ENCODE measurements around the gene TENM4.
"Not testable (repeated sequence)": the region's sequence is repeated elsewhere in the genome, so short reads cannot be mapped to it uniquely, and the experiment has no call there.

TENM4 gene

GRCh38 chr11:79229047-79229446 is 211.8 kb downstream of the TENM4 start:
- no peak for TF ChIP-seq CTCF (IDR thresholded peaks at IDR 0.05; ENCODE audit: extremely low read depth, missing control alignments)
- no peak for DNase-seq (ENCODE audit: low spot score)

DNA sequence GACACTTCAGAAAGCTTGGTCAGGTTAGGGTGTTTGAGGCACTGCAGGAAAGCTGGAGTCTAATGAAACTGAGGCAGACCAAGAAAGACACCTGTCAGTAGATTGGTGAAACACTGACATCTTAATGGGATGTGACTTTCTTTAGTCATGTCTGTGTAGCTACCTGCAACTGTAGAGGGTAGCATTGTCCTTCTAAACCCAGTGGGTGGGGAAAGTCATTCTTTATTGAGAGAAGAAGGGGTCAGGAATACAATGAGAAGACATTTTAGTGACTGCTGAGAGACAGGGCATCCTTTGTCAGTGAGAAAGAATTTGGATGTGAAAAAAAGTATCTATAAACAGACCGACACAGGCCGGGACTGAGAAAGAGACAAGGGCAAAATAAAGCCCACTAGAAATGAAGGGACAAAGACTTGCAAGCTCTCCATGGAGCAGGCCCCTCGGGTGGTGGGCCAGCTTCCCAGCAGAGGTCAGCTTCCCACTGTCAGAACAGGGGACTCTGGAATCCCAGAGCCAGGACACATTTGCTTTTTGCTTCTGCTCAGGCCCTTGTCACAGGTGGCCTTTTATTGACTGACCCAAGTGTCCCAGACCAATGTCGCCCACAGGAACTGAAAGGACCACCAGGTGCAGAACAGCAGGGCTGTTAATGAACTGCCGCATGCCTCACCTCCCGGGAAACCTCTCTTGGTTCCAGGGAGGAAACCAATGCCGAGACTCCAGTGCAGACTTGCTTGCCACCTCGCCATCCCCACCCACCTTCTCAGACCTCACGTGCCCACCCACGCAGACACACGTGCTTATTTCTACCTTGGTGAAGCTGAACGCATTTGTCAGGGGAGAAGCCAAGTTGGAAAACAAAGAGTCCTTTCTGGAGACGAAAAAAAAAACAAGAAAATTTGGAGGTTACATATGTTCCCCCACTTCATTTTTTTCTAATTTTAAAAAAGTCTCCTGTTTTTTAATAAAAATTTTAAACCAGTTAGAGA is 212.8 kb downstream of the TENM4 start:
- no peak for TF ChIP-seq CTCF (IDR thresholded peaks at IDR 0.05; ENCODE audit: extremely low read depth, missing control alignments)
- no peak for DNase-seq (ENCODE audit: low spot score)

- no peak for TF ChIP-seq CTCF (IDR thresholded peaks at IDR 0.05; ENCODE audit: extremely low read depth, missing control alignments)
- no peak for DNase-seq (ENCODE audit: low spot score)
Measured at GRCh38 chr11:79227308-79227707, 213.5 kb downstream of the TENM4 start.

- TF ChIP-seq CTCF (IDR thresholded peaks at IDR 0.05; ENCODE audit: extremely low read depth, missing control alignments), result no peak
- DNase-seq (ENCODE audit: low spot score), result no peak
Measured at GRCh38 chr11:79226126-79226525, 214.7 kb downstream of the TENM4 start.

GRCh38 chr11:79222163-79222562 is 218.7 kb downstream of the TENM4 start:
- DNase-seq (ENCODE audit: low spot score), result not testable (repeated sequence)

DNA sequence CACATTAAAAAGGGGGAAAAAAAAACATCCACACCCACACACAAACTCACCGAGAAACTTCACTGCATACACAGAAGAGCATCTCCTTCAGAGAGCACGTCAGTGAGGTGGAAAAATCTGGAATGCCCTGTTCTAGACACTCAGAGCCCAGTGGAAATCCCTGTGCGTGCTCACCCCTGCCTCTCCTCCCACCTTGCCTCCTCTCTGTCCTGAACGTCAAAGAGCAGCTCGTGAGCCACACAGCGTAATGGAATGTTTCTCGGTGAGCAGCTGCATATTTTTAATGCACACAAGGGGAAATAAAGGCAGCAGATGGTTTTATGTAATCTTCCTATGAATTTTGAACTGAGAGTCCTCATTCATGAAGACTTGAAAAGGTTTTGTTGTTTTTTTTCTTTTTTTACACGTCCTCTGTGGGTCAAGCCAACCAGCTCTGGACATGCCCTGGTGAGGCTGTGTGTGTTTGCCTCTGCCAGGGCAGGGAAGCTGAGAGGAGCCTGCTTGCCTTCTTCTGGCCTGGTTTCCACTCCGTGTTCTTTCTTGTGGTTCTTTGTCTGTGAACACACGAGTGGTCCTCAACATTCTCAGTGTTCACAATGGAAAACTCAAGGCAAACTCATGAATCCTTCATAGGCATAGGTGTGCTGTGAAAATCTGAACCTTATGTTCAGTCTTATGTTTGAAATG is 219.2 kb downstream of the TENM4 start:
- TF ChIP-seq CTCF (IDR thresholded peaks at IDR 0.05; ENCODE audit: extremely low read depth, missing control alignments), result no peak
- no peak for DNase-seq (ENCODE audit: low spot score)

GRCh38 chr11:79220171-79220570 is 220.7 kb downstream of the TENM4 start:
- no peak for DNase-seq (ENCODE audit: low spot score)

More at GRCh38 chr11:79220171-79220570, 220.7 kb downstream of the TENM4 start:
- TF ChIP-seq CTCF (IDR thresholded peaks at IDR 0.05; ENCODE audit: extremely low read depth, missing control alignments), result no peak

All from GM20000 (cell line).